ENCODE results near the gene ROCK1. TPM values are rescaled to one million over a fixed set of nuclear protein-coding genes. Genes with fewer than 3 reads are reported as not detected.

The ROCK1 gene
- polyA plus RNA-seq, 3 donors = 64.2 to 73.7 (median 65.9) TPM

DNA sequence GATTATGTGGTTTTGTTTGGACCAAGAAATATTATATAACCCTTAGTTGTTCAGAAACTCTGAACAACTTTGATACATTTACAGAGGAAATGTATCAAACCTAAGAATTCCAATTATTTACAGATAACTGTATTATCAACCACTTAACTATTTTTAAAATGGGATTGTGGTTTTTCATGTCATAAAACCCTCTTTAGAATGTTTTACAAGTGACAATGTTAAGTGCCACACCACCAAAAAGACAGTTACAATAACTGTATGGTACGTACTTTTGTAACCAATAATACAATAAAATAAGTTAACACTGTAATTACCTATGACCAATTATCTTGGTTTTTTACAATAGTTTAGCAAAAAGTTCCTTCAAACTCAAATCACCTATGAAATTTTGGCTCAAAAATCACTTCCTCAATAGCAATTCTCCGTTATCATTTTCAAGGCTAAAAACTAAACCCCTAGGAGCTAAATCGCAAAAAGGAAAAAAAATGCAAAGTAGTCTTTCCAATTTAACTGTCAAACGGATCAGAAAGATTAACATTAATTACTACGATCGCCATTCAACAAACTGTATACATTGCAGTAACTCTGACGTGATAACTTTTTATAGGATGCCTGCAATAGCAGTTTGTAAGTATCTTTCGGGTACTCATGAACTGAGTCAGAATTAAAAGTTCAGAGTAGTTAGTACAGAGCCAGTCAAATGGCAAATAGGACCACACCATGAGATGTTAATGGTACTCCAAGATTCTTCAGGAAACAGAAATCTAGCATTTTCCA, 1.5 kb downstream of the ROCK1 start:
- no peak for DNase-seq (ENCODE audit: low read depth in 3 of 3, low spot score in 2 of 3)

DNA sequence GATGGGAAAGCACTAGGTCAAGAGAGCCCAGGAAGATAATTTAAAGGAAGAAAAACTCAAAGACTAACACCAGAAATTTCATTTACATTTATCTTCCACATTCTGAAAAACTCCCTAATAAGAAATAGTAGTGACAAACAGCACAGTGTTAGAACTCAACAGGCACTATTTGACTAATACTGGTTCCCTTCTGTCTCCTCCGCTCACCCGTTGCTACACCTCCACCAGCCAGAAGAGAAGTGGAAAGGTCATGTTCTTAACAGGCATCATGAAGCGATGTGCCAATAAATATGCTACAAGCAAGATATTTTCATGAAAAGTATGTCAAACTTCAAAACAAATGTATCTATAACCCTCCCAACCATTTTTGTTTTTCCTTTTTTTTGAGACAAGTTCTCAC, 5.7 kb downstream of the ROCK1 start:
- DNase-seq (ENCODE audit: low read depth in 3 of 3, low spot score in 2 of 3) = no peak

DNA sequence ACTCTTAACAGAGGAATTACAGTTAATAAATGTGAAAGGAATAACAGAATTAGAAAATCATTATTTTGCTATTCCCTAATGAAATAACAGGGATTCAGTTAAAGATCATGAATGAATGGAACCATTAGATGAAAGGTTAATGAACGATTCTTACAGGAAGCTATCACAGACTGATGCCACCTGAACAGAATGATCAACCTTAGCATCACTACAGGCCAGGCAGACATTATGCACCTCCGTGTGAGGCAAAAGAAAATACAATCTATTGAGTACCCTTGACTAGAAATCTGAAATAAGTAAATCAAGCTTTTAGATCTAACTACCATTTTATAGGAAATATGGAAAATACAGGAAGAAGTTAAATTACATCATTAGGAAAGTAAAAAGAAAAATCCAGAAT, 10.4 kb downstream of the ROCK1 start:
- no peak for DNase-seq (ENCODE audit: low read depth in 3 of 3, low spot score in 2 of 3)

DNA sequence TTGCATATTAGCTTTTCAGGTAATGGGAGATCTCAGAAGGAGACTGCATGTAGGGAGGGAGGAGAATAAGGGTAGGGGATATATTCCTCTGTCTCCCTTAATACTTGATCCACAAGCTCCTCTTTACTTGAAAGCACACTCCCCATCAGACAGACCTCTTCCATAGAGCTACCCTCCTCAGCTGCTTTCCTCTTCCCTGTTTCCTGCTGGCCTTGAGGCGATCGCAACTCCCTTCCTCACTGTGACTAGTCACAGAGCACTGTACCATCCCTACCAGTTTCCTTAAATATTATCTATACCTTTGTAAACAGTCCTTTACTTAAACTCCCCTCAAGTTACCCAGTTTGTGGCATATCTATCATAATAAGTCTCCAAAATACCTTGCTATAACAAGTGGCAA, 10.9 kb downstream of the ROCK1 start:
- DNase-seq (ENCODE audit: low read depth in 3 of 3, low spot score in 2 of 3) = no peak

DNA sequence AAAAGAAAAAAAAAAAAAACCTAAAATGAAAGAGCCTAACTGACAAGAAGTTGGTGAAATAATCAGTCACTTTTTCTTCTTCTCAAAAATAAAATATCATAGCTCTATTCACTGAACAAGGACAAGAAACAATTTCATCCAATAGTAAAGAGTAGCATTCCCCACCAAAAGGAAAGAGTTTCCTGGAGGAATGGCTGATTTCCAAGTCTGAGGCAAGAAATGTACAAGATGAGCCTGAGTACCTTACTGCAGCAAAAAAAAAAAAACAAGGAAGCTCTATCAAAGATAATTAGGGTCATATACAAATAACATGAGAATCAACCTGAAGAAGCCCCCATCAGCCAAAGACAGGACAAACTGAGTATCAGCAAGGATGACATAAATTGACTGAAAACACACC, 11.5 kb downstream of the ROCK1 start:
- no peak for DNase-seq (ENCODE audit: low read depth in 3 of 3, low spot score in 2 of 3)

DNA sequence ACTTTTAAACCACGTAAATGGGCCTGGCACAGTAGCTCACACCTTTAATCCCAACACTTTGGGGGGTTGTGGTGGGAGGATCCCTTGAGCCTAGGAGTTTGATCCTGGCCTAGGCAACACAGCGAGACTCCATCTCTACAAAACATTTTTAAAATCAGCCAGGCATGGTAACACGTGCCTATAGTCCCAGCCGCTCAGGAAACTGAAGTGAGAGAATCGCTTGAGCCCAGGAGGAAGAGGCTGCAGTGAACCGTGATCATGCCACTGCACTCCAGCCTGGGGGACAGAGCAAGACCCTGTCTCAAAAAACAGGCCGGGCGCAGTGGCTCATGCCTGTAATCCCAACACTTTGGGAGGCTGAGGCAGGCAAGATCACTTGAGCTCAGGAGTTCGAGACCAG, 12.2 kb downstream of the ROCK1 start:
- no peak for DNase-seq (ENCODE audit: low read depth in 3 of 3, low spot score in 2 of 3)

DNA sequence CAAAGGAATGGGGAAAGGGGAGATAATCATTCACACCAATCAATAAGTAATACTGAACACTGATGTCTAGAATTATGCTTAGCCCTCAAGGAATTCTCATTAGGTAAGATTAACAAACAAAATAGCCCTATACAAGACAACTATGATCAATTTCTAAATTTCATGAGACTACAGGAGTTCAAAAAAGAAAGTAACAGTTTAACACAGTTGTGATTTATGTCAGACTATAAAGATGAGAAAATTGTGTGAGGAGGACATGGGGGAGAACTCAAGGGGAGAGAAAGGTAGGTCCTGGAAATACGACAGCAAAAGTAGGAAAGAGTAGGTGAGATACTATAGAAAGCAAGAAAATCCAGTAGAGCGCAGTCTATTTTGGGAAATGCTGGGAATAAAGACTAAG, 14.9 kb downstream of the ROCK1 start:
- no peak for DNase-seq (ENCODE audit: low read depth in 3 of 3, low spot score in 2 of 3)

DNA sequence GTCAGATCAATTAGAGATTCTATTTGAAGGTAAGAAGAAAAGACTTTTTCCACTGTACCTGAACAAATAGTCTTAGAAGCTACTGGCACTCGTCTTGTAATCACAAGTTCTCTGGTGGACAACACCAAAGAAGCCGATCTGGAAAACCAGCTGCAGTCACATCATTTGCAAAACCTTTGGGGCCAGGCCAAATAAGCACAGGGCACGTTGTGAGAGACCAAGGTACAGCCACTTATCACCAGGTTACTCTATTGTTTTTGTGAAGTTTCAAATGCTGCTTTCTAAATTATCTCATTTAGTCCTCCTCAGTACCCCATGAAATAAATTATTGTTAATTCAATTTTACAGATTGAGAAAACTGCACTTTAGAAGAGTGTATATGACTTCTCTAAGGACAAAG, 18.5 kb downstream of the ROCK1 start:
- DNase-seq (ENCODE audit: low read depth in 3 of 3, low spot score in 2 of 3) = no peak

DNA sequence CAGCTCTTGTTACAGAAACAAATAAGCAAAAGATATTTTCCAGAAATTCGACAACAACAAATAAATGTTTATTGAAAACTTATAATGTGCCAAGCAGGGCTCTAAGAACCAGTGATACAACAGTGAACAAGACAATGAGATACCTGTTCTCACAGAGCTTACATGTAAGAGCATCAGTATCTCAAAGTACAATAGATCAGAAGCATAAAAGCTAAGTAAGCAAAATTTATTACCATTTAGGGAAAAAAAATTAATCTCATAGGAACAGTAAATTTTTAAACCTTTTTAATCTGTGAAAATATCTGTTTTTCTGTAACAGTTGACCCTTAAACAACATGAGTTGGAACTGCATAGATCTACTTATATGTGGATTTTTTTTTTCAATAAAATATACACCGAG, 20.9 kb downstream of the ROCK1 start:
- DNase-seq (ENCODE audit: low read depth in 3 of 3, low spot score in 2 of 3) = no peak

DNA sequence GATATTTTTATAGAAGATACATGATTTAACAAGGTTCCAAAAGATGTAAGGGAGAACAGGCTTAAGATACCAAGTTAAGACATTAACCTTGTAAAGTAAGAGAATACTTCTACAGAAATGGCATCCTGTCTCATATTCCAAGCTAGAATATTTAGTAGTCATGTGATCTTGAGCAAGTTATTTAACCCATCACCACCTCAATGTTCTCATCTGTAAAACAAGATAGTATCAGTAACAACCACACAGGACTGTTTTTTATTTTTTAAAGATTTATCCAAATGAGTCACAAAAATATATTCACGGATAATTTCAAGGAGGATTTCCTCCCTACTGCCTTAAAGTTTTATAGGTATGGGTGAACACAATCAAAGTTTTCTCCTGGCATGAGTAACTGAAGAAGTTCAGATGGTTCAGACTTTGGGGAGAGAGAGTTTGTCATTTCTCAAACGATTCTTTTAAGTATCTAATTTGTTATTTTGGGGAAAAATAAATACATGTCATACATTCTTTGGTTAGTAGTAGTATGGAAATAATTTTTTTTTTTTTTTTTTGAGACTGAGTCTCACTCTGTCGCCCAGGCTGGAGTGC, 25.9 kb downstream of the ROCK1 start:
- no peak for DNase-seq (ENCODE audit: low read depth in 3 of 3, low spot score in 2 of 3)

DNA sequence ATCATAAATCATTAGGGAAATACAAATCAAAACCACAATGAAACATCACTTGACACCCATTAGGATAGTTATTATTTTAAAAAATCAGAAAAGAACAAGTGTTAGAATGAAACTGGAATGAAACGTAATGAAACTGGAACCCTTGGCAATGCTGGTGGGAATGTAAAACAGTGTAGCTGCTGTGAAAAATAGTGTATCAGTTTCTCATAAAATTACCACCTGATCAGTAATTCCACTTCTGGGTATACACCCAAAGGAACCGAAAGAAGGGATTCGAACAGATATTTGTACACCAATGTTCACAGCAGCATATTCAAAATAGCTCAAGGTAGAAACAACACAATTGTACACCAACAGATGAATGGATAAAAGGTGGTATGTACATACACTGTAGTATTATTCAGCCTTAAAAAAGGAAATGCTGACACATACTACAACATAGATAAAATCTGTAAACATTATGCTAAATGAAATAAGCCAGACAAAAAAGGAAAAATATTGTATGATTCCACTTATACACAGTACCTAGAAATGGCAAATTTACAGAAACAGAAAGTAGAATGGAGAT, 27.0 kb downstream of the ROCK1 start:
- no peak for DNase-seq (ENCODE audit: low read depth in 3 of 3, low spot score in 2 of 3)

DNA sequence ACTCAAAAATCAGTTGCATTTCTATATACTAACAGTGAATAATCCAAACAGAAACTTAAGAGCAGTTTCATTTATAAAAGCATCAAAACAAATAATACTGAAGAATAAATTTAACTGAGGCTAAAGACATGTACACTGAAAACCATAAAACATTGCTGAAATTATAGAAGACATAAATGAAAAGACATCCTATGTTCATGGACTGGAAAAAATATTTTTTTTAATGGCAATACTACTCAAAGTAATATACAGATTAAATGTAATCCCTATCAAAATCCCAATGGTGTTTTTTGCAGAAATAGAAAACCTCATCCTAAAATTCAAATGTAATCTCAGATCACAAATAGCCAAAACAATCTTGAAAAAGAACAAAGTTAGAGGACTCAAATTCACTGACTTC, 28.6 kb downstream of the ROCK1 start:
- no peak for DNase-seq (ENCODE audit: low read depth in 3 of 3, low spot score in 2 of 3)

DNA sequence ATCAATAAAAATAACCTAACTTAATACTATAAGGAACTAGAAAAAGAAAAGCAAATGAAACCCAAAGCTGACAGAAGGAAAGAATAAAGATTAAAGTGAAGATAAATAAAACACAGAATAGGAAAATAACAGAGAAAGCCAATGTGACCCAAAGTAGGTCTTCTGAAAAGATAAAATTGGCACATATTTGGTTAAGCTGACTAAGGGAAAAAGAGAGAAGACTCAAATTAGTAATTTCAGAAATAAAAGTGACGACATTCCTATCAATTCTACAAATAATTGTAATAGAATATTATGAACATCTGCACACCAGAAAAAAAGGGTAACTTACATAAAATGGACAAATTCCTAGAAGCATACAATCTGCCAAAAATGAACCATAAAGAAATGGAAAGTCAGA, 30.2 kb downstream of the ROCK1 start:
- no peak for DNase-seq (ENCODE audit: low read depth in 3 of 3, low spot score in 2 of 3)

DNA sequence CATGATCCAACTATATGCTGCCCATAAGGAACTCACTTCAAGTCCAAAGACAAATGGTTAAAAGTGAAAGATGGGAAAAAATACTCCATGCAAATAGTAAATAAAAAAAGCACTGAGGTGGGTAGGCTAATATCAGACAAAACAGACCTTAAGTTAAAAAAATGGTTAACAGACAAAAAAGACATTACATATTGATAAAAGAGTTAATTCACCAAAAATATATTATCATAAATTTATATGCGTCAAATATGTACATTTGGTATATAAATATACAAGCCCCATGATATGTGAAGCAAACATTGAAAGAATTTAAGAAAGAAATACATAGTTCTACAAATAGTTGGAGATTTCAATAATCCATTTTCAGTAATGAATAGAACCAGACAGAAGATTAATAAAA, 31.0 kb downstream of the ROCK1 start:
- no peak for DNase-seq (ENCODE audit: low read depth in 3 of 3, low spot score in 2 of 3)

DNA sequence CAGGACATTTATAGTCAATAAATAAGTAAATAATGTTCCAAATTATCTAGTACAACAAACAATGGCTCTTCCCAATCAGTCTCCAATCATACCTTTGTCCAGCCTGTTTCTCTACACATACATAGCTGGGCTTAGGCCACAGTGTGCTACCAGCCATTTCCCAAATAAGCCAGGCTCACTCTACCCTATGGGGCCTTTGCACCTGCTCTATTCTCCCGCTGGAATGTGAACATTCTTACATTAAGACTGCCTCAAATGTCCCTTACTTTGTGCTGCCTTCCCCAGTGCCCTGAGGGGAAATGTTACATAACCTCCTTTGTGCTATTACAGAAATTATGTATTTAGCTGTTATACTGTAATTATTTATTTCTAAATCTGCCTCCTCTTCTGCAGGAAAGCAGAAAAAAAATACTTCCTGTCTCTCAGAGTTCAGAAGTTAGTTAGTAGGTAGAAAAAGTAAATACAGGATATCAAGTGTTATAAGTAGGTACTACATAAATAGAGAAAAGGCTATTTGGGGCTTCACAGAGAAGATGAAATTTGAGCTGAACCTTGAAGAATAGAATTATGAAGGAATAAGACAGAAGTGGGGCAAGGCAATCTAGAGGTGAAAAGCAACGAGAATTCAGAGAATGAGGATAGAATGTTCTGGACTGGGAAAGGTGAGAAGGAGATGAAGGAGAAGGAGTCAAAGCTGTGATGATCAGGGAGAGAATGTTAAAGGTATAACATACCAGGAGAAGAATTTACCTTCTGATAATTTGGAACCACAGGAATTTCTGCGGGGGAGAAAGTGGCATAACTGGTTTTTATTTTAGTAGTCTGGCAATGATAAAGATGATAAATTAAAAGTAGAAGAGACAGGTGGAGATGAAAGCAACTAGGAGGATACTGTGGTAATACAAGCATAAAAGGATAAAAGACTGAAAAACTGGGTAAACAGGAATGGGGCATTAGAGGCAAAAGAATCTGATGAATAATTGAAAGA, 37.0 kb downstream of the ROCK1 start:
- DNase-seq (ENCODE audit: low read depth in 3 of 3, low spot score in 2 of 3) = no peak

DNA sequence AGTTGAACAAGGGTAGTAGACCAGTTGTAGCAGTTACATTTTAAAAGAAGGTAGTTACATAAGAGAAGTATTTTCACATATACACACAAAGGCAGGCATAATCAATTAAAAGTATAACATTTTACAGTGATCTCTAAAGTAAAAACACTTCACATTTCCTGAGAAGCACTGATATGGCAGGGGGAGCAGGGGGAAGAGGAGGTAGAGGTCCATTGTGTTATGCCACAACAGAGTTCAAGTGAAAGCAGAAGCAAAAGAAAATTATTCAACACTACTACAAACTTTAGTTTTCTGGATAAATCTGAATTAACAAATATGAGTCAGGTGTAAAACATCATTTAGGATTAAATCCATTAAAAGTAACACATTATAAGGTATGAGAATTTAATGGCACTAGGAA, 38.4 kb downstream of the ROCK1 start:
- DNase-seq (ENCODE audit: low read depth in 3 of 3, low spot score in 2 of 3) = no peak

DNA sequence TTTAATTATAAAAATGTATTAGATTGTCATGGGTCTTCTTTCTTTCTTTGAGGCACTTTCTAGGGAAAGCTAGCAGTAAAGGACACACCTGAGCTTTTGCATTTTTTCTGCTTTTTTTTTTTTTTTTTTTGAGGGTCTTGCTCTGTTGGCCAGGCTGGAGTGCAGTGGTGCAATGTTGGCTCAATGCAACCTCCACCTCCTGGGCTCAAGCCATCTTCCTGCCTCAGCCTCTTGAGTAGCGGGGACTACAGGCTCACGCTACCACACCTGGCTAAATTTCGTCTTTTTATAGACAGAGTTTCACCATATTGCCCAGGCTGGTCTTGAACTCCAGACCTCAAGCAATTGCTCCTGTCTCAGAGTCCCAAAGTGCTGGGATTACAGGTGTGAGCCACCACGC, 40.5 kb downstream of the ROCK1 start:
- DNase-seq (ENCODE audit: low read depth in 3 of 3, low spot score in 2 of 3) = no peak

DNA sequence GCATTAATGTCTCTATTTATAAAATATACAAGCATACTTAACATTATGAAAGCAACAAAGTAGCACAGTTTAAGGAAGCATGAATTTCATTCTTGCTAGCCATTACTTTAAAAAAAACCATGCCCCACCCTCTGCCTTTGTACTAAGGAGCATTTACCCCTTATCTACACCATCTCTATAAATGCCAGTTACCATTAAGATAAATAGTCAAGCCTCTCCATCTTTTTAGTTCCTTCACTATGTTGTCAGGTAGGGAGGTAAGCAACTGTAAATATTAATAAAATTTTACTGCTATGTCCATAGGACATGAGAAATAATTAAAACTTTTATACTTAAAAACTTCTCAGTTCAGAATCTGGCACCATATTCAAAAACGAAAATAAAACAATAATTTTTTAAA, 42.1 kb downstream of the ROCK1 start:
- DNase-seq (ENCODE audit: low read depth in 3 of 3, low spot score in 2 of 3) = no peak

DNA sequence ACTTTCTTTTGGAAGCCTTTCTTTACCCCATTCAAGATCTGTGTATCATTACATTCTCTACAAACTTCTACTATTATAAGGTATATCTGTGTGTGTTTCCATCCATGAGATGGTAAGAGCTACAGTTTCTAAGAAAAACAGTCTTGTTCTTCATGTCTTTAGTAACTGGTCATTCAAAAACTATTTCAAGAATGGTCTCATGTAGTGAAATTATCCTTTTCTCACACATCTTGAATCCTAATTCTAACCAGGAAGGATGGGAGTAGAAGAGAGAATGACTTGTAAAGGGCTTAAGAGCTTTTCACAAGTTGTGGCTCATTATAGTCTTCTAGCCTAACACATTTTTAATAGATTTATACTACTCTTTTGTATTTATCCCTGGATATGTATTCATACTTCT, 47.3 kb downstream of the ROCK1 start:
- no peak for DNase-seq (ENCODE audit: low read depth in 3 of 3, low spot score in 2 of 3)

DNA sequence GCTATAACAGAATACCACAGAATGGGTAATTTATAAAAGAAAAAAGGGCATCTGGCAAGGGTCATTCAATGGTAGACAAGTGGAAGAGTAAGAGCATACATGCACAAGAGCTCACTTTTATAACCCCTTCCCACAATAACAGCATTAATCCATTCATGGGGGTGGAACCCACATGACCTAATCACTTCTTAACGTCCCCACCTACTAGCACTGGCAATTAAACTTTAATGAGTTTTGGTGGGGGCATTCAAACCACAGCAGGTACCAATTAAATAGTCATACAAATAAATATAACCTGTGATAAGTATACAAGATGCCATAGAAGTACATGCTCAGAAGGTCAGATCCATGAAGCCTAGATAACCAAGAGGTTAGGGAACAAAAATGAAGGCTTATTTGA, 48.6 kb downstream of the ROCK1 start:
- no peak for DNase-seq (ENCODE audit: low read depth in 3 of 3, low spot score in 2 of 3)

DNA sequence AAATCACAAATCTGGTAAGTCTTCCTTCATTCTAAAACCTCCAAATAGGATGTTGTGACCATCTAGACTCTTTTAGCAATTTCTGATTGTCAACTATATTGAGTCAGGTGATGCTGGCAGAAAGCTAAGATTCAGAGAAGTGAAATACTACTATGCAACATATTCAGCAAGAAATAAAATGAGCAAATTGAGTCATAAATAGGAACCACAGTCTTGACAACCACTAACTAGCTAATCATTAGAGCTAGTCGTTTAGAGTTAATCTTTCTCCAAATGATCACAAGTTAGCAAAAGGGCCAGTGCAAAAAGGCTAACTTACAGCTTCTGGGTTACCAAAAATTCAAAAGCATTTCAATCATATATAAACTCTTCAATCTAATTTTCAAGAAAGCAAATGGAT, 54.5 kb downstream of the ROCK1 start:
- no peak for DNase-seq (ENCODE audit: low read depth in 3 of 3, low spot score in 2 of 3)
